GM23248 (cell line): ENCODE results near the gene EFS.

Experiments
- EZH2 ChIP-seq: fragments of 200-600 bp; sonication (generic); IDR thresholded peaks from 2 replicates; pipeline ENCODE4 v1.6.1; 2018; ENCODE audit warnings: antibody characterized with exemption, mild to moderate bottlenecking; ENCODE audit not compliant: insufficient read depth, poor library complexity, severe bottlenecking
- EZH2phosphoT487 ChIP-seq: fragments of 200-600 bp; sonication (generic); IDR thresholded peaks from 2 replicates; pipeline ENCODE4 v1.6.1; 2018; ENCODE audit warnings: antibody characterized with exemption, moderate library complexity, mild to moderate bottlenecking, low read depth; ENCODE audit not compliant: insufficient read depth

- TF ChIP-seq EZH2 (no peak), EZH2phosphoT487 (no peak)
Measured at GRCh38 chr14:23351681-23352505, 13.1 kb downstream of the EFS start.
